ENCODE measurements around the gene ADAMTS10.
"Not testable (repeated sequence)": the region's sequence is repeated elsewhere in the genome, so short reads cannot be mapped to it uniquely, and the experiment has no call there.

The ADAMTS10 gene

DNA sequence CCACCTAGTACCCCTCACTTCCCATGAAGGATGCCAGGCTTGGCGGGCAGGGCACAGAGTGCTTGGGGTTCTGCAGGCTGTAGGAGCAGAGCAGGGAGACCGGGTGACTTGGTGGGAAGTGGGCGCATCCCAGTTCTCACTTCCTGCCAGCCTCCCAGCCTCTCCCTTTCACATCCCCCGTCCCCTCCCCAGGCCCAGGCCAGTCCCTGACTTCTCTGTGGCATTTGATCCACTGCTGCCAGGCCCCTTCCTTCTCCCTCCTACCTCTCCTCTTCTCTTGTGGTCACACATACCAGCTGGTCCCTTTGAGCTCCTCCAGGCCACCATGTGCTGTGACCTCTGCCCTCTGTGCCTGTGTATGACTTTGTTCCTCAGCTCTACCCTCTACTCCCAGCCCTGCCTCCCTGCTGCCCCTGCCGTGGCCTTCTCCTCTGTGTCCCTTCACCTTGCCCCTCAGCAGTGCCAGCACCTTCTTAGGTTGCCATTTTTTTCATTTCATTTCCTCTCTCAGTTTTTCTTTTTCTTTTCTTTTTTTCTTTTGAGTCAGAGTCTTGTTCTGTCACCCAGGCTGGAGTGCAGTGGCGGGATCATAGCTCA is 52.8 kb downstream of the ADAMTS10 start:
- DNase-seq = no peak

DNA sequence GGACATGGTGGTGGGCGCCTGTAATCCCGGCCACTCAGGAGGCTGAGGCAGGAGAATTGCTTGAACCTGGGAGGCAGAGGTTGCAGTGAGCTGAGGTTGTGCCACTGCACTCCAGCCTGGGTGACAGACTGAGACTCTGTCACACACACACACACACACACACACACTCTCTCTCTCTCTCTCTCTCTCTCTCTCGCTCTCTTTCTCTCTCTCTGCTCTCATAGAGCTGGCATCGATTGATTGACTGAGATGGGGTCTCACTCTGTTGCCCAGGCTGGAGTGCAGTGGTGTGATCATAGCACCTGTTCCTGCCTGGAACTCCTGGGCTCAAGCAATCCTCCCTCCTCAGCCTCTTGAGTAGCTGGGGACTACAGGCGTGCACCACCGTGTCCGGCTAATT is 56.8 kb downstream of the ADAMTS10 start:
- not testable (repeated sequence) for DNase-seq

DNA sequence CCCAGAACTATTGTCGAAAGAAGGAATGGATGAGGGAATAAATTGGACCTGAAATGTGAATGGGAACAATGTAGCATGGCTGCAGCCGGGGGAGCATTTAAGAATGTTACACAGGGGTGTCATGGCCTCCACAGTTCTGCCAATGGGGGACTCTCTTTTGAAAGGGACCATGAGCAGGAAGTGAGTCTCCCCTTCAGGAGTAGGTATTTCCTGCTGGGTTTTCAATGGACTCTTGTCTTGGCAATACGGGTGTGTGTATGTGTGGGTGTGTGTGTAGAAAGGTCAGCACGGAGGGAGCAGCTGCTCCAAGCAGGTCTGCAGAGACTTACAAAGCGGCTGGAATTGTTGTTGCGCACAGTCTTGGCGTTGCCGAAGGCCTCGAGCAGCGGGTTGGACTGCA is 57.7 kb downstream of the ADAMTS10 start:
- no peak for DNase-seq

DNA sequence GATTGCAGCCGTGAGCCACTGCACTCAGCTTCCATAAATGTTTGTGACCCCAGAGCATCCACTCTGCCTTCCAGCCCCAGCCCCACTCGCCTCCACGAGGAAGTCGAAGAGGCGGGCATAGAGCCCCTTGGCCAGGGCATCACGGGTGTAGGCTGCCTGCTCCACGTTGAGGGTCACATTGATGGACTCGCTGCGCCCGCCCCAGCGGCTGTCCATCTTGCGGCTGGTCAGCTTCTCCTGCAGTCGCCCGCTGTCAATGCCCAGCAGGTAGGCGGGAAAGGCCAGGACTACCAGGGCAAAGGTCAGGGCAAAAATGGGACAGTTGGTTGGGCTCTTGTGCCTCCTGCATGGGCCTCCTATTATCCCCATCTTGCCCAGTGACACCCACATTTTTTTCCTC is 60.4 kb downstream of the ADAMTS10 start:
- no peak for DNase-seq

DNA sequence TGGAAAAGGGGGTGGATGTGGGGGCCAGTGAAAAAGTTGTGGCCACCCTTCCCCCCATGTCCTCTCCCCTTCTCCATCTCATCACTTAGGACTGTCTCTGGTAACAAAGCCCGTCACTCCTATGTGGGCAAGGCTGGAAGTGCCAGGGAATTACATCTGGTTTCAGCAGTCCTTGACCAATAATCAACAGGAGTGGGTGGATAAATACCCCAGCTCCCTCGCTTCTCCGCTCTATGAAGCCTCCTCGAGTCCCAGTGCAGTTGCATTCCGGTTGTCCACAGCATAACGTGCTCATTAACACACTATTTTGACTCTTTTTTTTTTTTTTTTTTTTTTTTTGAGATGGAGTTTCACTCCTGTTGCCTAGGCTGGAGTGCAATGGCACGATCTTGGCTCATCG is 64.8 kb downstream of the ADAMTS10 start:
- DNase-seq = no peak

DNA sequence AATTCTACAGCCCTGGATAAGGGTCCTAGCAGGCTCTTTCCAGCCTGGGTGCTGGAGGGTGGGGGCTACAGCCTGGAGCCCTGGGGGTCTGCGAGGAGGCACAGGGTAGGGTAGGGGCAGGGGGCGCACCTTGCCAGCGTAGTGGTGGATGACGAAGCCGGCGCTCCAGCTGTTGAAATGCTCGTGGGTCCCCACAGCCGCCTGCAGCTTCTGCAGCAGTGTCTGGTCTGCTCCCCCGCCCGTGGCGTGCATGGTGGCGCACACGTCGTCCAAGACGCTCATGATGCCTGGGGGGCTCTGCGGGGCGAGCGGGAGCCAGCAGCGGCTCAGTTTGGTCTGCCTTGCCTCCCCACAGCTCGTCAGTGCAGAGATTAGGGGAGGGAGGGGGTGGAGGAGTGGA is 66.3 kb downstream of the ADAMTS10 start:
- no peak for DNase-seq

DNA sequence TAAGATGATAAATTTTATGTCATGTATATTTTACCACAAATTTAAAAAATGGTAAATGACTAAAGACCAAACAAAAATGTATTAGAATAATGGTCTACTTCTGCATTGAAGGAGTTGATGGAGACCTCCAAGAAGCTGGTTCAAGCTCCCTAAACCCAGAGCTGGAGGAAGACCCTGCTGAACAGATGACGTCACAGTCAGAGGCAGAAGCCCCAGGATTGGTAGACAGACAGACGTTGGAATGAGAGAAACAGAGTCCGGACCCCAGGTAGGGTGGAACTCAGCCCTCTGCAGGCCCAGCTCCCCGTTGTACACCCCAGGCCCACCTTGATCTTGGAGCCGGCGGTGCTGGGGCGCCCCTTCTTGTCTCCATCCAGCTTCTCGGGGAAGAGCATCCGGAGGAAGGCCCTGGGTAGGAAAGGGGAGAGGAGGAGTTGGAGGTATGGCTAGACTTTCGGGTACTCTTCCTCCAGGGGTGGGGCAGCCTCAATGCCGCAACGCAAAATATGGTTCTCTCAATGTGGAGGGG is 70.8 kb downstream of the ADAMTS10 start:
- DNase-seq = no peak

DNA sequence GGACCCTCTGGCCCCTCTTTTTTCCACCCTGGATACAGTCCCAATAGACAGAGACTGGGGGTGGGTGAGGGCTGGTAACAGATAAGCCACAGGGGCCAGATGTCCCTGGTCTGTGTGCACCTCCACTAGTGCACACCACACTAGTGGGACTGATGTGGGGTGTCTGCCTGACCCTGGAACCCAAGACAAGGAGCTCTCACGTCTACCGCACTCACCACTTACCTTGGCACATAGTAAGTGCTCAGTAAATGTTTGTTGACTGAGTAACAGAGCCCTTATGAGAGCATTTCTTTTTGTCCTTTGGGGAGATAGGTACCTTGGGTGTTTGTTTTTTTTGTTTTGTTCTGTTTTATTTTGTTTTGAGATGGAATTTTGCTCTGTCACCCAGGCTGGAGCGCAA is 73.4 kb downstream of the ADAMTS10 start:
- DNase-seq = no peak

DNA sequence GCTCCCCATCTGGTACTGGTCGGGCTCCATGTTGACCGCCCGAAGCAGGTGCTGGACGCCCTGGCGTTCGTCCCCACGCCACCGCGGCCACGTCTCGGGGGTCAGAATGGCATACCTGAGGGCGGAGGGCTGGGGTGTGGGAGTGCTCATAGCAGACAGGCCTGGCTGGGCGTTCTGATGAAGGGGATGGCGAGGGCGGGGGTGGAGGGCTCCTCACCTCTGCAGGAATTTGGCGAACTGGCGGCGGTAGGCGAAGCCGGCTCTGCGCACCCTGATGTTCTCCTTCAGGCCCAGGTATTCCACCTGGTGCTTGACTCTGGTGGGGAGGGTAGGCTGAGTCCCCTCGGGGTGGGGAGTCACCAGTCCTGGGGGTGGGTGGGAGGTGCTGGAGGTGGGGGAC is 74.2 kb downstream of the ADAMTS10 start:
- no peak for DNase-seq

DNA sequence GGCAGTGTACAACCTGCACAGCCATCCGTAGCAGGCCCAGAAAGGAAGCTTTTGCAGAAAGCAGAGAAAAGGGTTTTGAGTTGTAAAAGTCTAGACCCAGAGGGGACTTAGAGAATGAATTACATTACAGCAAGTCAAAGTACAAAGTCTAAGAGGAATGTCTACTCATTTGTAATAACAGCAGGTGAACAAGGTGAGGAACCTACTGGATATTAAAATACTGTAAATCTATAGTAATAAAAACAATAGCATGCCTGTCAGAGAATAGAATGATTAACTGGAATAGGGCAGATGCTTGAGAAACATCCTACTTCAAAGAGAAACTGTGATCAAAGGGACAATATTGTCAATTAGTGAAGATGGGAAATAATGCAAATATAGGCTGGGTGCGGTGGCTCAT is 78.3 kb downstream of the ADAMTS10 start:
- DNase-seq = no peak

DNA sequence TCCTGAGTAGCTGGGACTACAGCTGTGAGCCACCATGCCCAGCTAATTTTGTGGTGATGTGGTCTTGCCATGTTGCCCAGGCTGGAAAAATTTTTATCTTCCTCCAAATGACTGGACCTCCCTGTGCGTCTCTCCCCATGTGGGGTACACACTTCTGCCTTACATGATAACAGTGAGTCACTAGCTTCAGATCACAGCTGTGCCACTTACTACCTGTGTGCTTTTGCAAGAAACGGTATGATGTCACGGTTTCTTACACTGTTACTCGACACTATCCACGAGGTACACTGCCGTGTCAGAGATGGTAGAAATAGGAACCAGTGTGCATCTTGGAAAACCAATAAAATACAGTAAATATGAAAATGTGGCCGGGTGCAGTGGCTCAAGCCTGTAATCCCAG is 79.0 kb downstream of the ADAMTS10 start:
- no peak for DNase-seq

Data from effector CD4-positive, alpha-beta T cell (primary cell).